Uterus (tissue), 4 donors: Measurements from ENCODE around the gene SRGAP2C. TPM values are rescaled to one million over a fixed set of nuclear protein-coding genes. Genes with fewer than 3 reads are reported as not detected.
"Not testable (repeated sequence)": the region's sequence is repeated elsewhere in the genome, so short reads cannot be mapped to it uniquely, and the experiment has no call there.

Experiments
- DNase-seq, 2 donors: peaks; one replicate each; pipeline ENCODE4 v3.0.0-alpha.2; 2019 to 2020
- H3K27ac ChIP-seq, 2 donors: fragments of 200-600 bp; sonication (generic); 1 replicate in 1 of 2; 2 replicates in 1 of 2; pipeline ENCODE4 v1.5.1; 2016 to 2018
- H3K27me3 ChIP-seq, 2 donors: fragments of 200-600 bp; sonication (generic); one replicate each; pipeline ENCODE4 v1.5.1; 2018 to 2019; ENCODE audit warnings: control low read depth in 1 of 2
- H3K36me3 ChIP-seq, 2 donors: fragments of 200-600 bp; sonication (generic); one replicate each; pipeline ENCODE4 v1.5.1; 2019; ENCODE audit warnings: control low read depth in 1 of 2
- H3K4me1 ChIP-seq, 2 donors: fragments of 200-600 bp; sonication (generic); one replicate each; pipeline ENCODE4 v1.5.1; 2018 to 2019; ENCODE audit warnings: control low read depth in 1 of 2
- H3K4me3 ChIP-seq, 2 donors: fragments of 200-600 bp; sonication (generic); 1 replicate in 1 of 2; 2 replicates in 1 of 2; pipeline ENCODE4 v1.5.1; 2018 to 2019; ENCODE audit warnings: mild to moderate bottlenecking in 1 of 2
- H3K9me3 ChIP-seq, 2 donors: fragments of 200-600 bp; sonication (generic); one replicate each; pipeline ENCODE4 v1.5.1; 2019; ENCODE audit warnings: control low read depth in 1 of 2
- CTCF ChIP-seq, 4 experiments: fragments of 200-600 bp in 2 of 4; fragments of 450-650 bp in 2 of 4; sonication (generic) in 2 of 4; IDR thresholded peaks; one replicate each; pipeline ENCODE4 v1.5.1; 2016 to 2019; ENCODE audit warnings: antibody characterized with exemption in 4 of 4, mild to moderate bottlenecking in 2 of 4, moderate library complexity in 1 of 4
- POLR2A ChIP-seq, 2 donors: fragments of 450-650 bp; IDR thresholded peaks; one replicate each; pipeline ENCODE4 v1.6.1; 2016; ENCODE audit warnings: antibody characterized with exemption in 2 of 2, mild to moderate bottlenecking in 1 of 2, moderate library complexity in 1 of 2
- intact Hi-C: fragments of 100-400 bp; cut with DNase I; formaldehyde crosslinking; loops from one replicate; pipeline ENCODE4 v1.15.1; 2023; ENCODE audit warnings: low total_unique reads
- total RNA-seq, 4 donors: library from RNA; depleted of rRNA in 3 of 4; stranded (reverse); fragments of >200 nt in 3 of 4; gene quantifications; one replicate each; pipeline versions ENCODE4 v1.1.0 to v1.2.4, GENCODE V29; 2014 to 2023
- donor health status: DM: yes; HTN: yes; CAD: no.

The SRGAP2C gene
- total RNA-seq, 4 donors from 2014 or later, result 17.6 to 47.6 (median 32.4) TPM

- H3K4me1 ChIP-seq, H3K36me3 ChIP-seq, H3K27ac ChIP-seq, H3K27me3 ChIP-seq, DNase-seq, H3K9me3 ChIP-seq, intact Hi-C loops, H3K4me3 ChIP-seq: not testable (repeated sequence)
Measured at GRCh38 chr1:121400541-121401310, 216.0 kb downstream of the SRGAP2C start.

GRCh38 chr1:121401375-121401955 lies 216.7 kb downstream of the SRGAP2C start:
- not testable (repeated sequence) for DNase-seq, H3K4me3 ChIP-seq

DNA sequence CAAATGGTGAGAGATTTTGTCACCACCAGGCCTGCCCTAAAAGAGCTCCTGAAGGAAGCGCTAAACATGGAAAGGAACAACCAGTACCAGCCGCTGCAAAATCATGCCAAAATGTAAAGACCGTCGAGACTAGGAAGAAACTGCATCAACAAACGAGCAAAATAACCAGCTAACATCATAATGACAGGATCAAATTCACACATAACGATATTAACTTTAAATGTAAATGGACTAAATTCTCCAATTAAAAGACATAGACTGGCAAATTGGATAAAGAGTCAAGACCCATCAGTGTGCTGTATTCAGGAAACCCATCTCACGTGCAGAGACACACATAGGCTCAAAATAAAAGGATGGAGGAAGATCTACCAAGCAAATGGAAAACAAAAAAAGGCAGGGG lies 218.5 kb downstream of the SRGAP2C start:
- H3K27me3 ChIP-seq, DNase-seq, H3K27ac ChIP-seq, H3K4me3 ChIP-seq, H3K9me3 ChIP-seq, H3K36me3 ChIP-seq, intact Hi-C loops, H3K4me1 ChIP-seq: not testable (repeated sequence)

More at GRCh38 chr1:121401375-121401955, 216.7 kb downstream of the SRGAP2C start:
- intact Hi-C loops, H3K4me1 ChIP-seq, H3K27ac ChIP-seq, H3K36me3 ChIP-seq, H3K27me3 ChIP-seq, H3K9me3 ChIP-seq: not testable (repeated sequence)

- Histone ChIP-seq H3K27me3 (no peaks in the 10 kb centered on the region), H3K4me3 (no peak overlapping the region), H3K36me3 (no peaks in the 10 kb centered on the region), H3K27ac (no peak overlapping the region), H3K9me3 (no peaks in the 10 kb centered on the region), H3K4me1 (no peaks in the 10 kb centered on the region)
- no peak for DNase-seq
- intact Hi-C loops, result no loop called here
- TF ChIP-seq CTCF (IDR thresholded peaks at IDR 0.05), result no peak
- no peak for TF ChIP-seq POLR2A (IDR thresholded peaks at IDR 0.05)
Measured at GRCh38 chr1:121408354-121408753, 223.6 kb downstream of the SRGAP2C start.

GRCh38 chr1:121413821-121414220 lies 229.0 kb downstream of the SRGAP2C start:
- peaks cover 0 to 8% of the 10 kb centered on the region in 2 donors for H3K27me3 ChIP-seq
- intact Hi-C loops, result no loop called here
- TF ChIP-seq POLR2A (IDR thresholded peaks at IDR 0.05), result no peak
- TF ChIP-seq CTCF (IDR thresholded peaks at IDR 0.05), result no peak
- no peaks in the 10 kb centered on the region for H3K36me3 ChIP-seq
- H3K9me3 ChIP-seq, result no peaks in the 10 kb centered on the region
- no peak overlapping the region for H3K27ac ChIP-seq
- H3K4me1 ChIP-seq, result no peaks in the 10 kb centered on the region
- no peak overlapping the region for H3K4me3 ChIP-seq
- no peak for DNase-seq

DNA sequence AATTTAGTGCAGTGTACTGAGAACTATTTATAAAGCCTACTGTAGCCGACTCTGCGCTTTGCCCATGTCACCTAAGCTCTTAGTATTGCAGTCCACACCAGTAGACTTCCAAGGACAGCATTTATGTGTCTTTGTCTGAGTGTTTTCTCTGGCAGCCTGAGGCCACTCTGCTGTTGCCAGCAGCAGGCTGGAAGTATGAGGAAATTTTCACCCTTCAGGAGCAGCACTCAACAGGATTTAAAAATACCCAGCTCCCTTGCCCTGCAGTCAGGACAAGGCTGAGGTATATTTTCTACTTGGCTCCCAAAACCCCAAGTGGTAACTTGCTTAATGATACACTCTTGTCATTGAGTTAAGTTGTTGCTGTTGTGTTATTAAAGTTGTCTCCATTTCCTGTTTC lies 230.1 kb downstream of the SRGAP2C start:
- intact Hi-C loops, result no loop called here
- DNase-seq, result no peak
- no peaks in the 10 kb centered on the region for H3K4me1 ChIP-seq
- no peak for TF ChIP-seq POLR2A (IDR thresholded peaks at IDR 0.05)
- no peak for TF ChIP-seq CTCF (IDR thresholded peaks at IDR 0.05)
- peaks cover 0 to 12% of the 10 kb centered on the region in 2 donors for H3K27me3 ChIP-seq
- no peaks in the 10 kb centered on the region for H3K9me3 ChIP-seq
- H3K27ac ChIP-seq, result no peak overlapping the region
- no peaks in the 10 kb centered on the region for H3K36me3 ChIP-seq
- H3K4me3 ChIP-seq, result no peak overlapping the region
